Right ventricle myocardium inferior (tissue), 1 donor: ENCODE results near the gene NET1. TPM values are rescaled to one million over a fixed set of nuclear protein-coding genes. Genes with fewer than 3 reads are reported as not detected.
"Not testable (repeated sequence)": the region's sequence is repeated elsewhere in the genome, so short reads cannot be mapped to it uniquely, and the experiment has no call there.

Experiments used
- ATAC-seq: fragments of 200-7000 bp; cut with Tn5 transposase; one replicate; pipeline ENCODE4 v1.9.1; 2020; ENCODE audit warnings: mild to moderate bottlenecking, moderate library complexity
- DNase-seq: peaks from one replicate; pipeline ENCODE4 v3.0.0; 2021; ENCODE audit errors: missing footprints
- intact Hi-C: fragments of 100-400 bp; cut with DNase I; formaldehyde crosslinking; loops from one replicate; pipeline ENCODE4 v1.11.0; 2022
- total RNA-seq: library from RNA; stranded (reverse); fragmentation: NEBNext Ultra II Directional; extraction: Animal tissue kit (Norgen Biotek cat#: 25700); gene quantifications from one replicate; pipeline ENCODE4 v1.2.1, GENCODE V29; 2021
- donor health status: DM: no; HTN: yes; CAD: no; lungs with severe emphysema.

Gene NET1
- total RNA-seq, 1 donor from 2014 or later = 16.2 TPM

- DNase-seq, ATAC-seq, intact Hi-C loops: not testable (repeated sequence)
Observed at GRCh38 chr10:5475088-5475487, 62.7 kb downstream of the NET1 start.

GRCh38 chr10:5475974-5476807 lies 63.8 kb downstream of the NET1 start:
- ATAC-seq, intact Hi-C loops, DNase-seq: not testable (repeated sequence)

- DNase-seq (no peak), ATAC-seq (no peak)
- intact Hi-C loops = no loop called here
Observed at GRCh38 chr10:5476918-5477525, 64.7 kb downstream of the NET1 start.

- intact Hi-C loops = no loop called here
- DNase-seq (no peak), ATAC-seq (no peak)
Observed at GRCh38 chr10:5477948-5478693, 65.8 kb downstream of the NET1 start.

- DNase-seq (no peak), ATAC-seq (no peak)
- intact Hi-C loops = no loop called here
Observed at GRCh38 chr10:5478694-5479305, 66.4 kb downstream of the NET1 start.

GRCh38 chr10:5479481-5480161 lies 67.3 kb downstream of the NET1 start:
- no peak for ATAC-seq
- intact Hi-C loops = no loop called here
- DNase-seq = no peak

- ATAC-seq (no peak), DNase-seq (no peak)
- intact Hi-C loops = no loop called here
Observed at GRCh38 chr10:5480162-5480941, 68.0 kb downstream of the NET1 start.

GRCh38 chr10:5481121-5481520 lies 68.8 kb downstream of the NET1 start:
- ATAC-seq (no peak), DNase-seq (no peak)
- intact Hi-C loops = no loop called here

GRCh38 chr10:5482016-5482415 lies 69.7 kb downstream of the NET1 start:
- ATAC-seq (no peak), DNase-seq (no peak)
- intact Hi-C loops = no loop called here

GRCh38 chr10:5484205-5484604 lies 71.8 kb downstream of the NET1 start:
- ATAC-seq (no peak), DNase-seq (no peak)
- intact Hi-C loops = no loop called here

GRCh38 chr10:5485290-5485689 lies 72.9 kb downstream of the NET1 start:
- ATAC-seq (no peak), DNase-seq (no peak)
- intact Hi-C loops = no loop called here

- no peak for DNase-seq
- intact Hi-C loops = no loop called here
- no peak for ATAC-seq
Observed at GRCh38 chr10:5485948-5486852, 73.8 kb downstream of the NET1 start.

- DNase-seq (no peak), ATAC-seq (no peak)
- intact Hi-C loops = no loop called here
Observed at GRCh38 chr10:5486853-5487235, 74.5 kb downstream of the NET1 start.

- intact Hi-C loops = no loop called here
- DNase-seq (no peak), ATAC-seq (no peak)
Observed at GRCh38 chr10:5488272-5489161, 76.2 kb downstream of the NET1 start.

GRCh38 chr10:5490032-5490431 lies 77.7 kb downstream of the NET1 start:
- DNase-seq (no peak), ATAC-seq (no peak)
- intact Hi-C loops = no loop called here
